CD4-positive, alpha-beta T cell treated with Interleukin-10 for 1 hour (primary cell): Measurements from ENCODE around the gene KRTAP2-2.
"Not testable (repeated sequence)": the region's sequence is repeated elsewhere in the genome, so short reads cannot be mapped to it uniquely, and the experiment has no call there.

Experiments used
- DNase-seq: peaks from one replicate; pipeline ENCODE4 v3.0.0-alpha.2; 2020

KRTAP2-2 gene

GRCh38 chr17:41064301-41064700 lies 9.3 kb upstream of the KRTAP2-2 start:
- no peak for DNase-seq

GRCh38 chr17:41063449-41063848 lies 8.4 kb upstream of the KRTAP2-2 start:
- no peak for DNase-seq

GRCh38 chr17:41061964-41062363 lies 6.9 kb upstream of the KRTAP2-2 start:
- DNase-seq: no peak

GRCh38 chr17:41060052-41060604 lies 5.1 kb upstream of the KRTAP2-2 start, which contains the start of gene KRTAP2-3:
KRTAP2-3 (minus strand) TSS chr17:41060114; CDS start chr17:41060050, 64 bp downstream.
- no peak for DNase-seq

- not testable (repeated sequence) for DNase-seq
These were observed 4.4 kb upstream of the KRTAP2-2 start for GRCh38 chr17:41059276-41060051.

- DNase-seq: no peak
These were observed 3.7 kb upstream of the KRTAP2-2 start for GRCh38 chr17:41058741-41059140.

GRCh38 chr17:41057547-41057946 lies 2.5 kb upstream of the KRTAP2-2 start:
- DNase-seq: no peak

- DNase-seq: not testable (repeated sequence)
These were observed 474 bp downstream of the KRTAP2-2 start for GRCh38 chr17:41054556-41054955.

- no peak for DNase-seq
These were observed 1.0 kb downstream of the KRTAP2-2 start for GRCh38 chr17:41054025-41054424.

- no peak for DNase-seq
These were observed 2.5 kb downstream of the KRTAP2-2 start for GRCh38 chr17:41052566-41052965.

GRCh38 chr17:41049110-41049509 lies 5.9 kb downstream of the KRTAP2-2 start:
- DNase-seq: no peak

- no peak for DNase-seq
These were observed 6.6 kb downstream of the KRTAP2-2 start for GRCh38 chr17:41048441-41048840.

- not testable (repeated sequence) for DNase-seq
These were observed 8.1 kb downstream of the KRTAP2-2 start, which contains the start of gene KRTAP2-1 for GRCh38 chr17:41046735-41047465. KRTAP2-1 (minus strand) TSS chr17:41047316; CDS start chr17:41047267, 49 bp downstream.

- no peak for DNase-seq
These were observed 12.1 kb downstream of the KRTAP2-2 start for GRCh38 chr17:41042953-41043352.

- not testable (repeated sequence) for DNase-seq
These were observed 14.1 kb downstream of the KRTAP2-2 start, which contains the start of gene KRTAP1-1 for GRCh38 chr17:41040783-41041571. KRTAP1-1 (minus strand) TSS chr17:41041450; CDS start chr17:41041397, 53 bp downstream.

- DNase-seq: no peak
These were observed 17.1 kb downstream of the KRTAP2-2 start for GRCh38 chr17:41037853-41038350.

GRCh38 chr17:41034346-41034935 lies 20.6 kb downstream of the KRTAP2-2 start, which contains the start of gene KRTAP1-3:
KRTAP1-3 (minus strand) TSS chr17:41034874; CDS start chr17:41034821, 53 bp downstream.
- not testable (repeated sequence) for DNase-seq

- no peak for DNase-seq
These were observed 25.3 kb downstream of the KRTAP2-2 start, which contains the start of gene KRTAP1-4 for GRCh38 chr17:41029633-41030245. KRTAP1-4 (minus strand) TSS chr17:41030195; CDS start chr17:41030078, 117 bp downstream.

- no peak for DNase-seq
These were observed 28.1 kb downstream of the KRTAP2-2 start, which contains the start of gene KRTAP1-5 for GRCh38 chr17:41026715-41027471. KRTAP1-5 (minus strand) TSS chr17:41027208; CDS start chr17:41027155, 53 bp downstream.

GRCh38 chr17:41024697-41025096 lies 30.3 kb downstream of the KRTAP2-2 start:
- DNase-seq: no peak
